Mesenchymal stem cell (in vitro differentiated cells and primary cell): ENCODE results near the gene HNRNPH1. TPM values are rescaled to one million over a fixed set of nuclear protein-coding genes. Genes with fewer than 3 reads are reported as not detected.
"Not testable (repeated sequence)": the region's sequence is repeated elsewhere in the genome, so short reads cannot be mapped to it uniquely, and the experiment has no call there.

Experiments used
- DNase-seq: peaks from one replicate; pipeline ENCODE4 v3.0.0-alpha.2; 2013
- H2AFZ ChIP-seq: one replicate; pipeline ENCODE4 v1.6.1; 2013; ENCODE audit warnings: low read depth, mild to moderate bottlenecking, control low read depth, inconsistent platforms, low read length, moderate library complexity
- H2AK5ac ChIP-seq: 2 replicates; pipeline ENCODE4 v1.6.1; 2013; ENCODE audit warnings: low read length, moderate library complexity, mild to moderate bottlenecking, inconsistent platforms; ENCODE audit not compliant: severe bottlenecking
- H2BK120ac ChIP-seq: one replicate; pipeline ENCODE4 v1.6.1; 2013; ENCODE audit warnings: low read depth, mild to moderate bottlenecking, inconsistent platforms, low read length, moderate library complexity
- H2BK12ac ChIP-seq, 2 experiments: one replicate each; pipeline ENCODE4 v1.6.1; 2013; ENCODE audit warnings: inconsistent platforms in 2 of 2, low read length in 2 of 2, mild to moderate bottlenecking in 2 of 2, moderate library complexity in 2 of 2, control low read depth in 1 of 2
- H2BK15ac ChIP-seq: one replicate; pipeline ENCODE4 v1.6.1; 2013; ENCODE audit warnings: mild to moderate bottlenecking, low read depth, inconsistent platforms; ENCODE audit not compliant: poor library complexity, severe bottlenecking
- H2BK5ac ChIP-seq: 2 replicates; pipeline ENCODE4 v1.6.1; 2013; ENCODE audit warnings: low read depth, mild to moderate bottlenecking, low read length, control low read depth, inconsistent platforms; ENCODE audit not compliant: poor library complexity, severe bottlenecking
- H3K14ac ChIP-seq, 2 experiments: one replicate each; pipeline ENCODE4 v1.6.1; 2013; ENCODE audit warnings: inconsistent platforms in 2 of 2, low read length in 2 of 2, control low read depth in 1 of 2, mild to moderate bottlenecking in 1 of 2, moderate library complexity in 1 of 2
- H3K18ac ChIP-seq, 2 experiments: one replicate each; pipeline ENCODE4 v1.6.1; 2013; ENCODE audit warnings: inconsistent platforms in 2 of 2, low read length in 2 of 2, control low read depth in 1 of 2, low read depth in 1 of 2, mild to moderate bottlenecking in 1 of 2
- H3K23ac ChIP-seq, 2 experiments: one replicate each; pipeline ENCODE4 v1.6.1; 2013; ENCODE audit warnings: inconsistent platforms in 2 of 2, low read length in 2 of 2, mild to moderate bottlenecking in 2 of 2, moderate library complexity in 2 of 2, control low read depth in 1 of 2
- H3K27ac ChIP-seq: 2 replicates; pipeline ENCODE4 v1.5.1; 2013; ENCODE audit warnings: mild to moderate bottlenecking, moderate library complexity, low read length, control low read depth, inconsistent platforms; ENCODE audit not compliant: poor library complexity, severe bottlenecking
- H3K27me3 ChIP-seq, 2 experiments: 2 replicates each; pipeline versions ENCODE4 v1.6.1 to v1.7.0; 2013; ENCODE audit warnings: low read length in 2 of 2, mild to moderate bottlenecking in 2 of 2, moderate library complexity in 2 of 2, control low read depth in 1 of 2, inconsistent platforms in 1 of 2; ENCODE audit not compliant: control insufficient read depth in 1 of 2, insufficient read depth in 1 of 2
- H3K36me3 ChIP-seq, 2 experiments: 2 replicates each; pipeline versions ENCODE4 v1.6.1 to v1.7.0; 2013; ENCODE audit warnings: low read length in 2 of 2, control low read depth in 1 of 2, inconsistent platforms in 1 of 2, low read depth in 1 of 2, mild to moderate bottlenecking in 1 of 2; ENCODE audit not compliant: insufficient read depth in 2 of 2, control insufficient read depth in 1 of 2
- H3K4ac ChIP-seq, 2 experiments: one replicate each; pipeline ENCODE4 v1.6.1; 2013; ENCODE audit warnings: inconsistent platforms in 2 of 2, low read length in 2 of 2, mild to moderate bottlenecking in 2 of 2, moderate library complexity in 2 of 2, control low read depth in 1 of 2, low read depth in 1 of 2
- H3K4me1 ChIP-seq: 2 replicates; pipeline ENCODE4 v1.6.1; 2013; ENCODE audit warnings: low read depth, low read length, control low read depth; ENCODE audit not compliant: control insufficient read depth, insufficient read depth
- H3K4me2 ChIP-seq: 2 replicates; pipeline ENCODE4 v1.6.1; 2013; ENCODE audit warnings: low read length, mild to moderate bottlenecking, inconsistent platforms; ENCODE audit not compliant: poor library complexity, severe bottlenecking
- H3K4me3 ChIP-seq, 2 experiments: 2 replicates each; pipeline versions ENCODE4 v1.5.1 to v1.7.0; 2013; ENCODE audit warnings: low read length in 2 of 2, mild to moderate bottlenecking in 2 of 2, control low read depth in 1 of 2, low read depth in 1 of 2; ENCODE audit not compliant: insufficient read depth in 1 of 2
- H3K79me1 ChIP-seq: replicated peaks from 2 replicates; pipeline ENCODE4 v1.6.1; 2013; ENCODE audit warnings: mild to moderate bottlenecking, control low read depth, low read length, inconsistent platforms; ENCODE audit not compliant: poor library complexity, severe bottlenecking
- H3K9ac ChIP-seq: 2 replicates; pipeline ENCODE4 v1.7.0; 2013; ENCODE audit warnings: mild to moderate bottlenecking, low read length, moderate library complexity
- H3K9me3 ChIP-seq: 2 replicates; pipeline ENCODE4 v1.7.0; 2013; ENCODE audit warnings: mild to moderate bottlenecking, low read length; ENCODE audit not compliant: control insufficient read depth
- H4K8ac ChIP-seq: one replicate; pipeline ENCODE4 v1.6.1; 2013; ENCODE audit warnings: inconsistent platforms, mild to moderate bottlenecking, low read length, moderate library complexity
- H4K91ac ChIP-seq: one replicate; pipeline ENCODE4 v1.6.1; 2013; ENCODE audit warnings: mild to moderate bottlenecking, low read length, inconsistent platforms
- WGBS: methylation state at CpG from one replicate; pipeline ENCODE4 v1.1.7; 2013; ENCODE audit warnings: mixed read lengths; 5-methylcytosine and 5-hydroxymethylcytosine counted together
- polyA plus RNA-seq, 2 experiments: library from polyadenylated mRNA; stranded (reverse); fragments of 200-250 nt; gene quantifications; one replicate each; pipeline ENCODE4 v1.2.3, GENCODE V29; 2013

HNRNPH1 gene
- polyA plus RNA-seq (2013, experiment 1 of 2): 198 TPM
- 190 TPM for polyA plus RNA-seq (2013, experiment 2 of 2)

- Histone ChIP-seq H3K4ac (peak within 1 kb of the TSS; percentile 100), H3K14ac (peak within 1 kb of the TSS; percentile 98 to 100), H2AK5ac (peak within 1 kb of the TSS; percentile 100), H2BK120ac (peak within 1 kb of the TSS; percentile 94), H3K27me3 (no peaks in the 10 kb centered on the region), H2BK5ac (peak within 1 kb of the TSS; percentile 87), H2BK12ac (peak within 1 kb of the TSS; percentile 1 to 18), H2BK15ac (peak within 1 kb of the TSS; percentile 82), H3K27ac (peak within 1 kb of the TSS; percentile 97), H4K8ac (peak within 1 kb of the TSS; percentile 99), H3K4me2 (peak within 1 kb of the TSS; percentile 81), H4K91ac (peak within 1 kb of the TSS; percentile 98), H3K4me3 (peak within 1 kb of the TSS; percentile 99), H3K9ac (peak within 1 kb of the TSS; percentile 100), H3K18ac (peak within 1 kb of the TSS; percentile 98 to 100), H3K9me3 (no peaks in the 10 kb centered on the region), H3K23ac (peak within 1 kb of the TSS in 1 of 2 experiments; percentile 99), H3K36me3 (peaks cover 3 to 43% of the 10 kb centered on the region in 2 experiments), H2AFZ (peak within 1 kb of the TSS; percentile 87), H3K4me1 (peaks cover 14% of the 10 kb centered on the region), H3K79me1 (peaks cover 1% of the 10 kb centered on the region)
- DNase-seq: peak; percentile 99
- under 1% methylated on average over 92 of the region's 92 CpGs for WGBS
These were observed at the start of gene HNRNPH1 for GRCh38 chr5:179623003-179623905. Gene HNRNPH1, minus strand, starts transcription at chr5:179623671. Its CDS starts 538 bp downstream, at chr5:179623133.

- peaks cover 2% of the 10 kb centered on the region for H3K4me1 ChIP-seq
- H2BK5ac ChIP-seq: no peak overlapping the region
- no peak overlapping the region for H4K8ac ChIP-seq
- H3K27ac ChIP-seq: no peak overlapping the region
- no peaks in the 10 kb centered on the region for H3K27me3 ChIP-seq
- H3K9me3 ChIP-seq: no peaks in the 10 kb centered on the region
- no peak overlapping the region for H4K91ac ChIP-seq
- no peak overlapping the region for H3K14ac ChIP-seq
- WGBS: 55% methylated on average over 7 of the region's 7 CpGs
- no peak overlapping the region for H3K9ac ChIP-seq
- no peak overlapping the region for H2AK5ac ChIP-seq
- no peaks in the 10 kb centered on the region for H3K79me1 ChIP-seq
- H3K4me2 ChIP-seq: no peak overlapping the region
- no peak overlapping the region for H3K4me3 ChIP-seq
- no peak overlapping the region for H3K23ac ChIP-seq
- H2AFZ ChIP-seq: no peak overlapping the region
- DNase-seq: peak; percentile 61
- no peak overlapping the region for H2BK12ac ChIP-seq
- H2BK120ac ChIP-seq: no peak overlapping the region
- no peak overlapping the region for H3K18ac ChIP-seq
- H3K4ac ChIP-seq: no peak overlapping the region
- peaks cover 5 to 7% of the 10 kb centered on the region in 2 experiments for H3K36me3 ChIP-seq
- H2BK15ac ChIP-seq: no peak overlapping the region
These were observed 44.9 kb upstream of the HNRNPH1 start for GRCh38 chr5:179668391-179668790.

GRCh38 chr5:179661647-179662046 lies 38.2 kb upstream of the HNRNPH1 start:
- H3K23ac ChIP-seq, H3K4ac ChIP-seq, H3K9me3 ChIP-seq, H3K18ac ChIP-seq, H3K36me3 ChIP-seq, H3K4me2 ChIP-seq, H2AFZ ChIP-seq, DNase-seq, H2AK5ac ChIP-seq, H2BK15ac ChIP-seq, H3K79me1 ChIP-seq, H2BK120ac ChIP-seq, H3K27me3 ChIP-seq, H4K8ac ChIP-seq, H3K9ac ChIP-seq, H2BK5ac ChIP-seq, H3K4me1 ChIP-seq, H3K27ac ChIP-seq, H3K4me3 ChIP-seq, H3K14ac ChIP-seq, H2BK12ac ChIP-seq, H4K91ac ChIP-seq: not testable (repeated sequence)
- WGBS: 95% methylated on average over 5 of the region's 6 CpGs

- not testable (repeated sequence) for H3K4me1 ChIP-seq, H3K18ac ChIP-seq, H2BK120ac ChIP-seq, H3K14ac ChIP-seq, H3K9me3 ChIP-seq, H2BK15ac ChIP-seq, H3K79me1 ChIP-seq, H3K4ac ChIP-seq, H3K27ac ChIP-seq, H2BK5ac ChIP-seq, H2BK12ac ChIP-seq, H4K91ac ChIP-seq, H3K27me3 ChIP-seq, H2AK5ac ChIP-seq, H3K23ac ChIP-seq, H3K36me3 ChIP-seq
- H3K9ac ChIP-seq: peak overlapping the region; percentile 76
- H2AFZ ChIP-seq: peak overlapping the region; percentile 77
- 29% methylated on average over 9 of the region's 29 CpGs for WGBS
- peak; percentile 75 for DNase-seq
- peak overlapping the region; percentile 88 for H3K4me2 ChIP-seq
- H4K8ac ChIP-seq: peak overlapping the region; percentile 41
- H3K4me3 ChIP-seq: peak overlapping the region; percentile 32 to 86
These were observed 34.8 kb upstream of the HNRNPH1 start for GRCh38 chr5:179658179-179658856.
